HG03469 (cell line): ENCODE measurements around the gene TEX264.
"Not testable (repeated sequence)": the region's sequence is repeated elsewhere in the genome, so short reads cannot be mapped to it uniquely, and the experiment has no call there.

ENCODE experiments used
- ATAC-seq: cut with Tn5 transposase; IDR thresholded peaks from one replicate; pipeline ENCODE4 v1.9.1; 2021; ENCODE audit warnings: mild to moderate bottlenecking, moderate library complexity, moderate number of reproducible peaks; ENCODE audit not compliant: unreplicated experiment

TEX264 gene, protein sequence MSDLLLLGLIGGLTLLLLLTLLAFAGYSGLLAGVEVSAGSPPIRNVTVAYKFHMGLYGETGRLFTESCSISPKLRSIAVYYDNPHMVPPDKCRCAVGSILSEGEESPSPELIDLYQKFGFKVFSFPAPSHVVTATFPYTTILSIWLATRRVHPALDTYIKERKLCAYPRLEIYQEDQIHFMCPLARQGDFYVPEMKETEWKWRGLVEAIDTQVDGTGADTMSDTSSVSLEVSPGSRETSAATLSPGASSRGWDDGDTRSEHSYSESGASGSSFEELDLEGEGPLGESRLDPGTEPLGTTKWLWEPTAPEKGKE

DNA sequence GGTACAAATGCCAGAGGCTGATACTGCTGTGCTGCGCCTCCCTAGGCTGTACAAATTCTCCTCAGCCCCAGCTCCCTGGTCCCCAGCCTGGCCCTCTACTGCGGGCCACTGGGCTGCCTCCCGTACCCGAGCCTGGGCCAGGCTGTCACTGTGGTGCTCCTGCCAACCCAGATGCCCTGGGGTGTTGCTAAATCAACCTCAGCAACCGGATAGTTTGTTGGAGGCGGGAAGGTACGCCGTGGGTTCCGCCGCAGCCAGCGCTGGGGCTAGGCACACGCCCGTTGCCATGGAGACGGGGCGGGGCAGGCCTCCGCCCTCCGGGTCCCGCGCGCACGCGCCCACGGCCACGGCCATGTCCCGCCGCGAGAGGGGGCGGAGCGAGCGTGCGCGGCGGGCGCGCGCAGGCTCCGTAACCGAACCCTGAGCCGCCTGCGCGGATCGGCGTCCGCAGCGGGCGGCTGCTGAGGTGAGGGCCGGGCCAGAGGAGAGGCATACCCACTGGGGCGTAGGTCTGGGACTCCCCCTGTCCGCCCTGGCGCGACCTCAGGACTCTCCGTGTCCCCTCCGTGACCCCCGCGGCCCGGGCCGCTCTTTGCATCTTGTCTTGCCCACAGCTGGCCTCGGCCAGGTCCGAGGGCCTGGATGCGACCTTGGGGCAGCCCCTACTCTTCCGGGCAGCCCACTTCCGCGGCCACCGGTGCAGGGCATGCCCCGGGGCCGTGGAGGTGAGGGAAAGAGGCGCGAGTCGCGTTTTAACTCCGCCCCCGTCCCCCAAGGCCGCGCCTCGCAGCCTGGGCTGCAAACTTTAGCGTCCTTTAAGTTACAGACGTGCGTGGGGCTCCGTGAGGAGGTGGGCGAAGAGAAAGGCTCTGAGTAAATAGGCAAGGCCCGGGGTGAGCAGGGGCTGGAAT is at the start of gene TEX264:
Gene TEX264, plus strand, starts transcription at position 430 of the 911 bp plus-strand sequence. CDS start 3,053 bp downstream, outside the sequence.
- ATAC-seq: peak; percentile 50

DNA sequence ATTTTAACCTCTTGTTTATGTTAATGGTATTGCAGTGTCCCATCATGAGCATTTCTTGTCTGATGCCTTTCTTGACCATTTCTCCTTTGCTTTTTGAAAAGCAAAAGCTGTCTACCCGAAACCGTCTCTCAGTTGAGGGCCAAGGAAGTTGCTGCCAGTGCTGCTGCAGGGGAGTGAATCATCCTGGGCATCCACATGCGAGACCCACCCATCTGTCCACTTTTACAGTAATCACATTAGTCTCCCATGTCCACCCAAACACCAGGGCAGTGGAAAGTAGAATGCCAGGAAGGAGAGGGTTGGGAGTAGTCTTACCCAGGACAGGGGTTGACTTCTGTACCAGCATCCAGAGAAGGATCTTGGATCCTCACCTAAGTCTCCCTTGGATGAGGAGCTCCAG is 48.6 kb upstream of the TEX264 start:
- no peak for ATAC-seq

DNA sequence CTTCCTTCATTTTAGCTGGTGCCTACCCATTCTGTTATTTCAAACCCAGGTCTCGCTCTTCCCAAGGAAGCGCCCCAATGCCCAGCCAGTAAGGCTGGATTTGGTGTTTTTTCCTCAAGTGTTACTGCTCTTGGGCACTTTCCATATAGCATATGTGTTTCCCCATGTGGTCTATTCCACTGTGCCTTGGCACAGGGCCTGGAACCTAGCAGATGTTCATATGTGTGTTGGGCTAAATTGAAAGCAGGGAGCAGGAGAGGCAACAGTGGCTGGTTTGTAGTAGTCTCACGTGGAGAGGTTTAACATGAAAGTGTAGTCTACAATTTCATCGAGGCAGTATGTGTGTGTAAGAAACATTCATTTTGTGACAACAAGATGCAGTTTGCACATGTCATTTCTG is 48.2 kb upstream of the TEX264 start:
- ATAC-seq: no peak

DNA sequence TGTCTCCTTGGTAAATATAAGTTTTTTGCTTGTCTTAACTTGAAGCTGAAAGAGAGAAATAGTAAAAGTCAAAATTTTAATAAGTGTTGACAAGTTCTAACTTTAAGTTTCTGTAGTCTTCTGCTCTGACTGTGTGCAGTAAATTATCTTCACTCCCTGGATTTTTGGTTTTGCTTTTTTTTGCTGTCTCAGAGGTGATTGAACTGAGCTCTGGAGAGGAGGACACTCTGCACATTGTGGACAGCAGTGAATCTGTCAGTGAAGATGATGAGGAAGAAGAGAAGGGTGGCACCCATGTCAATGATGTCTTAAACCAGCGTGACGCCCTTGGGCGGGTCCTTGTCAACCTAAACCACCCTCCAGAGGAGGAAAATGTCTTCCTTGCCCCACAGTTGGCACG is 40.5 kb upstream of the TEX264 start:
- no peak for ATAC-seq

DNA sequence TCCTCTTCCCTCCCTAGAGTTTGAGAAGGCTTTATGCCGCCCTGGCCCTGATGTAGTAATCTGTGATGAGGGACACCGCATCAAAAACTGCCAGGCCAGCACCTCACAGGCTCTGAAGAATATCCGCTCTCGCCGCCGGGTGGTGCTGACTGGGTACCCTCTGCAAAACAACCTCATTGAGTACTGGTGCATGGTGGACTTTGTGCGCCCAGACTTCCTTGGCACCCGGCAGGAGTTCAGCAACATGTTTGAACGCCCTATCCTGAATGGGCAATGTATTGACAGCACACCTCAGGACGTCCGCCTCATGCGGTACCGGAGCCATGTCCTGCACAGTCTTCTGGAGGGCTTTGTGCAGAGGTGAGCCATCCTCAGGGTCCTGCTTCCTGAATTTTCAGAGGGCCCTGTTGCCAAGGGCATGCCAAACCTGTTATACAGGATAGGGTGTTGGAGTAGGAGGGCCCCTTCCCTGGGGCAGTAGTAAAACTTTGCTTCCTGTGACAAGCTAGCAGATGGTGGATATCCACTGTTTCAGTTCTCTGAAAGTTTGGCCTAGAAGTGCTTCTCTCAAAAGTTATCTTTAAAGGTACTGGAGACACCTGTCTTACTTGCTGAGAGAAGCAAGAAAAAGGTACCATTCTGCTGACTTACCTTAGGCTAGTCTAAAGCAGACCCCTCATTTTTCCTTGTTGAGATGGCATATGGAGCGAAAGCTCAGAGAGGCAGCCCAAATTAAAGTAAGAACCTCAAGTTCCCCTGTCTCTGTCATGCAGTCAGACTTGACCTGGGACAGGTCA is 33.7 kb upstream of the TEX264 start:
- no peak for ATAC-seq

DNA sequence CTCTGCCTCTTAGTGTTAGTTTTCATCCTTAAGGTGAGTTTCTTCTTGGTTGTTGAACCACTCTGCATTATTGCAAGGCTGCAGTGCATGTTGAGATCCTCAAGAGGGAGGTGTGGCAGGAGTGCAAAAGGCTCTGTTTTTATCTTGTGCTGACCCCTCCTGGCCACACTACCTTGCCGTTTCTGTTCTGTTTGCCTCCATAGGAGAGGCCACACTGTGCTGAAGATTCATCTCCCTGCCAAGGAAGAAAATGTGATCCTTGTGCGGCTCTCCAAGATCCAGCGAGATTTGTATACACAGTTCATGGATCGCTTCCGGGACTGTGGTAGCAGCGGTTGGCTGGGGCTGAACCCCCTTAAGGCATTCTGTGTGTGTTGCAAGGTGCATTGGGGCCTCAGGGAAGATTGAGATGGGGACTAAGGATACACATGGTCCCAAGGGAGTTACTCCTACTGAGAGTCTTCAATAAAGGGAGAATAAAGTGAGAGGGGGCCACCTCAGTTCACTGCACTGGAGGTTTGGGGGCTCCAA is 33.0 kb upstream of the TEX264 start:
- ATAC-seq: no peak

DNA sequence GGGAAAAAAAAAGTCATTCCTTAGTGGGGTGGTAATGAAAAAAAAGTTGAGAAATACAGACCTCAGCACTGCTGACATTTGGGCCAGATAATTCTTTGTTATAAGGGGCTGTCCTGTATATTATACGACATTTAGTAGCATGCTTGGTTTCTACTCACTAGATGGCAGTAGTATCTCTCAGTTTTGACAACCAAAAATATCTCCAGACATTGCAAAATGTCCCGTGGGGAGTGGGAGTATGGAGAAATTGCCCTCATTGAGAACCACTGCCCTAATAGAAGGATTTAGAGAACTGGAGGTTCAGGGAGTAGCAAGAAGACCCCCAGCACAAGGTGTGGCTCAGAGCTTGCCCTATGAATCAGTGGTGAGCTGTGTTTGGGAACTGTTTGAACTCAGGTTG is 28.6 kb upstream of the TEX264 start:
- no peak for ATAC-seq

DNA sequence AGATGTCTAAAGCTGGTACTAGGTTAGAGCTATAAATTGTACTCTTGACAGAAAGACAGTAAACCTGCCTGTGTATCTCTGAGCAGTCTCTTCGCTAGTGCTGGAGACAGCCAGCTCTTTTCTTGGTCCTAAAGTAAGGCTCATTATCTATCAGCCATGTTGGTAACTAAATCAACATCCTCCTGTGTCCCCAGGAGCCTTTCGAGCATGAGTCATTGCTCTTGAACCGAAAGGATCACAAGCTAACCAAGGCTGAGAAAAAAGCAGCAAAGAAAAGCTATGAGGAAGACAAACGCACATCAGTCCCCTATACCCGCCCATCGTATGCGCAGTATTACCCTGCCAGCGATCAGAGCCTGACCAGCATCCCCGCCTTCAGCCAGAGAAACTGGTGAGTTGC is 25.0 kb upstream of the TEX264 start:
- no peak for ATAC-seq

DNA sequence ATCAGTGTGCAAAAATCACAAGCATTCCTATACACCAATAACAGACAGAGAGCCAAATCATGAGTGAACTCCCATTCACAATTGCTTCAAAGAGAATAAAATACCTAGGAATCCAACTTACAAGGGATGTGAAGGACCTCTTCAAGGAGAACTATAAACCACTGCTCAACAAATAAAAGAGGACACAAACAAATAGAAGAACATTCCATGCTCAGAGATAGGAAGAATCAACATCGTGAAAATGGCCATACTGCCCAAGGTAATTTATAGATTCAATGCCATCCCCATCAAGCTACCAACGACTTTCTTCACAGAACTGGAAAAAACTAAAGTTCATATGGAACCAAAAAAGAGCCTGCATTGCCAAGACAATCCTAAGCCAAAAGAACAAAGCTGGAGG is 18.9 kb upstream of the TEX264 start:
- not testable (repeated sequence) for ATAC-seq

DNA sequence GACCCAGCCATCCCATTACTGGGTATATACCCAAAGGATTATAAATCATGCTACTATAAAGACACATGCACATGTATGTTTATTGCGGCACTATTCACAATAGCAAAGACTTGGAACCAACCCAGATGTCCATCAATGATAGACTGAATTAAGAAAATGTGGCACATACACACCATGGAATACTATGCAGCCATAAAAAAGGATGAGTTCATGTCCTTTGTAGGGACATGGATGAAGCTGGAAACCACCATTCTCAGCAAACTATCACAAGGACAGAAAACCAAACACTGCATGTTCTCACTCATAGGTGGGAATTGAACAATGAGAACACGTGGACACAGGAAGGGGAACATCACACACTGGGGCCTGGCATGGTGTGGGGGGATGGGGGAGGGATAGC is 17.6 kb upstream of the TEX264 start:
- not testable (repeated sequence) for ATAC-seq

DNA sequence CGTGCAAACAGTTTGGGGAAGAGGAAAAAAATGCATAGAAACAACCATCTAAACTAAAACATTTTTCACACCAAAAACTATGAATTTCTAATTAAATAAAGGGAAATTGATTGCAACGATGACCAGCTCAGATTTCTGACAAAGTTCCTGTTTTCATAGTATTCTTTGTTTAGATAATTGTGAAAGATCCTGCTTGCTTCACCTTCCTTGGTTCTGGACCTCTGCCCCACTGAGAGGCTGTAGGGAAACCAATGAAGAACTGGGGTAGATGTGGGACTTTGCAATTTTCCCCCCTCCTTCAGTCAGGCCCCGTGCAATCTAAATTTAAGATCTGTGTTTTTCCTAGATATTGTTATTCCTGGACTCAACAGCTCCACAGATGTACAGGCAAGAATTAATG is 13.8 kb upstream of the TEX264 start:
- ATAC-seq: no peak

DNA sequence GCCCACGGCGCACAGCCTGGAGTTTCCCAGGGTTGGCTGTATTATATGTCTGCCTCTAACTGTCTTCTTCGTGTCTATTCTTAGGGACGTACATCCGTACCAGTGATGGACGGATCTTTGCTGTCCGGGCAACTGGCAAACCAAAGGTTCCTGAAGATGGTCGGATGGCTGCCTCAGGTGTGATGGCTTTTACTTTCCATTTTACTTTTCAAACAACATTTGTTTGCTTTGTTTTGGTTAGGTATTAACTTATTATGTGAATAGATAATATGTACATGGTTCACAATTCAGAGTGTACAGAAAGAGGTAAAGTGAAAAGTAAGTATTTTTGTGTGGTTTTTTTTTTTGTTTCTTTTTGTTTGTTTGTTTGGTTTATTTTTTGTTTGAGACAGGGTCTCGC is 11.1 kb upstream of the TEX264 start:
- ATAC-seq: no peak

DNA sequence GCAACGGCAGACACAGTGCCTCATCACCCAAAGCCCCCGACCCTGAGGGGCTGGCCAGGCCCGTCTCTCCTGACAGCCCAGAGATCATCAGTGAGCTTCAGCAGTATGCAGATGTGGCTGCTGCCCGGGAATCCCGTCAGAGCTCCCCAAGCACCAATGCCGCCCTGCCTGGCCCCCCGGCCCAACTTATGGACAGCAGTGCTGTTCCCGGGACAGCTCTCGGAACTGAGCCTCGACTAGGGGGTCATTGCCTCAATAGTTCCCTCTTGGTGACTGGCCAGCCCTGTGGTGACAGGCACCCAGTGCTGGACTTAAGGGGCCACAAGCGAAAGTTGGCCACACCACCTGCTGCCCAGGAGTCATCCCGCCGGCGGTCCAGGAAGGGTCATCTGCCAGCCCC is 8.6 kb upstream of the TEX264 start:
- no peak for ATAC-seq

DNA sequence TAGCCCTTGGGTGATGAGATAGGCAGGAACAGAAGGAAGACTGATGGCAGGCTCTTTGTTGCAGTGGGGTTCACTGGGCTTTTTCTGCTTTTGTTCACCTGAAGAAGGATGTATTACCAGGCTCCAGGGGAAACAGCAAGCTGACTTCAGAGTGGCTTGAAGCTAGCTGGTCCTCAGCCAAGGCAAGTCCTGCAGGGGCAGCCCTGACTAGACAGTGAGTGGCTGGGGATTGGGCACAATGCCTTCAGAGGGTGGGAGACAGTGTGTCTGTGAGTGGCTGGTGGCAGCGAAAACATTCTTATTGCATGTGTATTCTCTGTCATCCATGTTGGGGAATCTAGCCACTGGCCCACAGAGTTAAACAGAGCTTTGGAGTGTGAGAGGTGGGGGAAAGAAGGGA is 2.3 kb upstream of the TEX264 start:
- no peak for ATAC-seq

DNA sequence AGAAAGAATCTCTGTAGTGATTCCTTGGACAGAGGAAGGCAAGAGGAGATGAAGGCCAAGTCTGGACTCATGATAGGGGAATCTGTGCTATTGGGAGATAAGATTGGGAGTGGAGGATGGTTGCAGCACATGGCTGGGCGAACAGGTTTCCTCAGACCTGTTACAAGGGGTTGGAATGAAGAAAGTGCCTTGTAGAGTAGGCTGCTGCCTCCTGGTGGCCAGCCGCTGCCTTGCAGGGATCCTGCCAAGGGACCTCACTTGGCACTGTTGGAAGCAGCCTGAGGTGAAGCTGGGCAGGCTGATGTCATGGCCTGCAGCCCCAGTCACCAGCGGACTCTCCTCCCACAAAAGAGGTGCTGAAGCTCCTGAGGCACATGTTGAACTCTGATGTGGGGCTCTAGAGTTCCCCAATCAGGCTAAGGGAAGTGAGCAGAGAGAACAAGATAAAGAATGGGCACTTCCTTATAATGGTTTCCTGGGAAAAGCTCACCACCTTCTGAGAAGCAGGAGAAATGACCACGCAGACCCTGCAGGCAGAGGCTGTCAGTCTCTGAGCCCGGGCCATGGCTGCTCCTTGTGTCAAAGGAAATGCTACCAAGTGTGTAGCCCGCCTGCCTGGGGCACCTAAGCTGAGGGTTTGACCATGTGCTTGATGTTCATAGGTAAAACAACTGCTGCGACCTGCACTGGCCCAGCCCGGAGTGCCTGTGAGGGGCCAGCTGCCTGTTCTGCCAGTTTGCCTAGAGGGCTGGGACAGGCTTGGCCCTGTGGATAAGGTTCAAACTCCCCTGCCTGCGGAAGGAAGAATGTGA is 1.6 kb upstream of the TEX264 start:
- ATAC-seq: no peak

DNA sequence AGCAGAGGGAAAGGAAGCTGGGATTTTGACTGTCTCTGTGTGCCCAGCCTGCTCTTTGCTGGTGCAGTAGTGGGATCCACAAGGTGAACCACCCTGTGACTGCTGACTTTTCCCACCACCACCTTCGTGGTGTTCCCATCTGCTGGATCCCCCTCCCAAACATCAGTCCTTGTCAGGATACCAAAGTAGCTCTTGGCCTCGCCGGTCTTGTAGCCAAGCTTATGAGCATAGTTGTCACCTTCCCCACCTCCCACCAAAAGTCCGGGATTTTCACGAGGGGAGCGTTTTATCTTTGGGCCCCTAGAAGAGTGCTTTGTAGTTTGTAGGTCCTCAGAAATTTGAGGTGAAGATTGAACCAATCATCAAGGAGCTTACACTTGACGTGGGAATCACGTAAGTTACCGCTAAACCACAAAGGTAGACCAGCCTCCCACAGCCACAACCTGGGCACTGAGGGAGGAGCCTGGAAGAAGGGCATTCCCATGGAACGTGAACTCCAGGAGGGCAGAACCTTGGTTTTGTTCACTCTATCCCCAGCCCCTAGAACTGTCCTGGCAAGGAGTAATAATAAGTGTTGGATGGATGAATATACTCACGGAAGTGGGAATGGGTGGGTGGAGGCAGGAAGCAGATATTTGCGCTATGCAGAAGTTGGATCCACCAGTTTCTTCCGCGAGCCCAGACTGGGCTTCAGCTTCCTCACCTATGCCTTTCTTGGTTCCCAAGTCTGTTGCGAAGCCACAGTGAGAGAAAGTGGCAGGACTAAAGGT is 814 bp upstream of the TEX264 start:
- no peak for ATAC-seq

DNA sequence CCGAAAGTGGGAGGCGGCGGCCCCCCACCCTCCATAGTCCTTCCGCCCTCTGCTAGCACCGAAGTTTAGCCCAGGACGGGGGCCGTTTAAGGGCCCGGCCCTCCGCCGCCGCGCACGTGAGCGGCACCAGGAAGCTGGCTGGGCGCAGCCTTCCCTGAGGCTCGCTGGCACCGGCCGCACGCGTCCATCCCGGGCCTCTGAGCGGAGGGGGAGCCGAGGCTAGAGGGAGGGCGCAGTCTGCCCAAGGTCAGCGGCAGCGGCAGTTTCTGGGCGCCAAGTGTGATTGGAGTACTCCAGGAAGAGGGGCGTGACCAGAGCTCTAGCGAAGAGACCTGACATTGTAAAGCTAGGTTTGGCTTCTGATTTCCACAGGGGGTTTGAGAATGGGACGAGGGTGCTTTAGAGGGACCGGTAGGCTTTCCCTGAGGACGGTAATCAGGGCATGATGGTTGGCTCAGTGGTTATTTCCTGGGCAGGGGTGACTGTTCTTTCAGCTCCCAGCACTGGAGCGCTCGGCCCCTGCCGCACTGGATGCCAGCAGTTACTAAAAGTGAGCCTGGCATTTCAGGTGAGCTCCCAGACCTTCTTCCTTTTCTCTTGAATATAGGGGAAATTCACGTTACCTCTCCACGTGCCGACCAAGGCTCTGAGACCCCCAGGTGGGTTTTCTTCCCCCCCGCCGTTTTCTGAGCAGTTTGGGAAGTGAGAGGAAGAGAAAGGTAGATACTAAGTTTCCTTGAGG is 853 bp downstream of the TEX264 start:
- ATAC-seq: peak; percentile 26

DNA sequence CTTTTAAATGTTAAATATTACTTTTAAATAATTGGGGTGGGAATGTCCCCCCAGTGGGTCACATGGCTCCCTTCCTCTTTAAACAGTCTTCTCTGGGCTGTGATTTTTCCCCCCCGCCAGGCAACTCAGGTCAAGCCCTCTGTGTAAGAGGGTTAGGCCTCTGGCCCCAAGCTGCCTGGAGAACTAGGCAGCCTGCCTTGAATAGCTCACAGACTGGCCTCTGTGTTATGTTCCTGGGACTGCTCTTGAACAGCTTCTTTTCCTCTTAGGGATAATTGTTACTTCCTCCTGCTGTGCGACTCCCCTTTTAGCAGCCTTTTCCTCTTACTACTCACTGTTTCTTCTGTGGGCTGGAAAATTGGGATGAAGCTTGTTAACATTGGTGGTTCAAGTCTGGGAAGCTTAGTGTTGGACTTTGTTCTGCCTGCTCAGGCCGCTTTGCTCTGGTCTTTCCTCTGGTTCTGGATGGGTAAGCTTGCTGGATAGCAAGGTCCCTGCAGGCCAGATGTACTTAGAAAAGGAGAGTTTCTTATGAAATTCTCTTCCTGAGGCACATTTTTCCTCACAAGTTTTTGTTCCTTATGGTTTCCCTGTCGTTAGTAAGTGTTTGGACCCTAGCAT is 2.2 kb downstream of the TEX264 start:
- no peak for ATAC-seq
